SK-MEL-5 (cell line): ENCODE data around the gene OARD1. TPM values are rescaled to one million over a fixed set of nuclear protein-coding genes. Genes with fewer than 3 reads are reported as not detected.

Experiments
- DNase-seq: peaks from one replicate; pipeline ENCODE4 v3.0.0-alpha.2; 2016; ENCODE audit warnings: low read depth, low spot score
- in situ Hi-C: cut with HindIII; loops from 2 replicates; pipeline ENCODE4 v1.10.0; 2016; ENCODE audit warnings: low sequenced_read_pairs, high pct_unique_total_duplicates, low pct_unique_long_range_greater_than_20kb
- total RNA-seq: library from RNA; depleted of rRNA; stranded (reverse); fragments of >200 nt; shearing (Covaris generic); gene quantifications from 2 replicates; pipeline ENCODE4 v1.2.3, GENCODE V29; 2014

OARD1 gene
- total RNA-seq, 1 experiment from 2014 or later = 20.2 TPM

- in situ Hi-C loops = loop anchor here (25.0 kb wide), 1 partner anchor 108 kb away; no protein-coding TSS in a partner anchor
- DNase-seq = no peak
These were observed 6.9 kb upstream of the OARD1 start for GRCh38 chr6:41079080-41079479.

GRCh38 chr6:41078101-41078500, 5.9 kb upstream of the OARD1 start:
- DNase-seq = no peak
- in situ Hi-C loops = loop anchor here (25.0 kb wide), 1 partner anchor 109 kb away; no protein-coding TSS in a partner anchor

- DNase-seq = no peak
- in situ Hi-C loops = loop anchor here (25.0 kb wide), 1 partner anchor 110 kb away; no protein-coding TSS in a partner anchor
These were observed 5.4 kb upstream of the OARD1 start for GRCh38 chr6:41077536-41077935.

GRCh38 chr6:41075651-41076626, 3.8 kb upstream of the OARD1 start:
- no peak for DNase-seq
- in situ Hi-C loops = loop anchor here (25.0 kb wide), 1 partner anchor 111 kb away; no protein-coding TSS in a partner anchor

GRCh38 chr6:41074692-41075436, 2.7 kb upstream of the OARD1 start:
- no peak for DNase-seq
- in situ Hi-C loops = loop anchor here (25.0 kb wide), 1 partner anchor 112 kb away; no protein-coding TSS in a partner anchor

GRCh38 chr6:41073968-41074691, 2.0 kb upstream of the OARD1 start:
- in situ Hi-C loops = no loop called here
- DNase-seq = peak; percentile 14

- in situ Hi-C loops = no loop called here
- DNase-seq = peak; percentile 81
These were observed 1.2 kb upstream of the OARD1 start for GRCh38 chr6:41073203-41073967.

GRCh38 chr6:41072836-41073202, 663 bp upstream of the OARD1 start, which contains the start of gene NFYA:
TSS of gene NFYA (plus strand) at chr6:41072974. CDS start at chr6:41079090, 6,116 bp downstream.
- DNase-seq = peak; percentile 99
- in situ Hi-C loops = no loop called here

- in situ Hi-C loops = no loop called here
- DNase-seq = no peak
These were observed 644 bp downstream of the OARD1 start for GRCh38 chr6:41071501-41071922.

GRCh38 chr6:41066867-41067304, 5.3 kb downstream of the OARD1 start:
- in situ Hi-C loops = no loop called here
- peak; percentile 79 for DNase-seq

GRCh38 chr6:41065550-41066026, 6.6 kb downstream of the OARD1 start:
- in situ Hi-C loops = no loop called here

GRCh38 chr6:41064841-41065240, 7.3 kb downstream of the OARD1 start:
- DNase-seq = no peak
- in situ Hi-C loops = no loop called here

More at GRCh38 chr6:41065550-41066026, 6.6 kb downstream of the OARD1 start:
- peak; percentile 7 for DNase-seq

GRCh38 chr6:41063884-41064285, 8.3 kb downstream of the OARD1 start:
- no peak for DNase-seq
- in situ Hi-C loops = no loop called here

- in situ Hi-C loops = no loop called here
- no peak for DNase-seq
These were observed 10.1 kb downstream of the OARD1 start for GRCh38 chr6:41062056-41062455.

GRCh38 chr6:41061196-41061726, 10.9 kb downstream of the OARD1 start:
- in situ Hi-C loops = no loop called here
- DNase-seq = no peak

GRCh38 chr6:41059556-41059955, 12.6 kb downstream of the OARD1 start:
- no peak for DNase-seq
- in situ Hi-C loops = no loop called here
